ENCODE results near the gene AMN.

The AMN gene

GRCh38 chr14:102917469-102918211, 4.8 kb upstream of the AMN start:
- no peaks in the 10 kb centered on the region for H3K79me2 ChIP-seq (ENCODE audit: insufficient read depth, low read length)
- TF ChIP-seq CTCF (IDR thresholded peaks at IDR 0.05; ENCODE audit: borderline replicate concordance, extremely low read depth, low read length, poor library complexity, severe bottlenecking) (peak; percentile 85), EZH2 (IDR thresholded peaks at IDR 0.05; ENCODE audit: borderline replicate concordance, low read depth, low read length, severe bottlenecking) (no peak)
- no peak overlapping the region for H3K27ac ChIP-seq (ENCODE audit: low read length)
- no peak overlapping the region for H3K4me3 ChIP-seq (ENCODE audit: low read depth in 1 of 2, low read length in 2 of 2)
- ATAC-seq (ENCODE audit: insufficient read depth, low read depth) (peak; percentile 72), DNase-seq (peak; percentile 66)
- no peak overlapping the region for H3K4me2 ChIP-seq (ENCODE audit: insufficient read depth, low read length)
- no peaks in the 10 kb centered on the region for H3K27me3 ChIP-seq (ENCODE audit: insufficient read depth, low read length, poor library complexity)
- no peaks in the 10 kb centered on the region for H3K36me3 ChIP-seq (ENCODE audit: insufficient read depth, low read length)
- H3K4me1 ChIP-seq (ENCODE audit: insufficient read depth, low read length) = no peaks in the 10 kb centered on the region
- no peak overlapping the region for H3K9ac ChIP-seq (ENCODE audit: low read depth, low read length)
- H2AFZ ChIP-seq (ENCODE audit: low read depth, low read length) = no peak overlapping the region
- no peaks in the 10 kb centered on the region for H4K20me1 ChIP-seq (ENCODE audit: insufficient read depth, low read length)
- peaks cover 7% of the 10 kb centered on the region for H3K9me3 ChIP-seq (ENCODE audit: insufficient read depth, low read length, severe bottlenecking)

- H3K79me2 ChIP-seq (ENCODE audit: insufficient read depth, low read length) = no peaks in the 10 kb centered on the region
- H2AFZ ChIP-seq (ENCODE audit: low read depth, low read length) = no peak overlapping the region
- H3K36me3 ChIP-seq (ENCODE audit: insufficient read depth, low read length) = no peaks in the 10 kb centered on the region
- H3K27me3 ChIP-seq (ENCODE audit: insufficient read depth, low read length, poor library complexity) = no peaks in the 10 kb centered on the region
- no peaks in the 10 kb centered on the region for H3K4me1 ChIP-seq (ENCODE audit: insufficient read depth, low read length)
- no peak for DNase-seq
- TF ChIP-seq EZH2 (IDR thresholded peaks at IDR 0.05; ENCODE audit: borderline replicate concordance, low read depth, low read length, severe bottlenecking) = no peak
- TF ChIP-seq CTCF (IDR thresholded peaks at IDR 0.05; ENCODE audit: borderline replicate concordance, extremely low read depth, low read length, poor library complexity, severe bottlenecking) = no peak
- no peak for ATAC-seq (ENCODE audit: insufficient read depth, low read depth)
- peaks cover 7% of the 10 kb centered on the region for H3K9me3 ChIP-seq (ENCODE audit: insufficient read depth, low read length, severe bottlenecking)
- H3K4me2 ChIP-seq (ENCODE audit: insufficient read depth, low read length) = no peak overlapping the region
- H4K20me1 ChIP-seq (ENCODE audit: insufficient read depth, low read length) = no peaks in the 10 kb centered on the region
- H3K4me3 ChIP-seq (ENCODE audit: low read depth in 1 of 2, low read length in 2 of 2) = no peak overlapping the region
- H3K27ac ChIP-seq (ENCODE audit: low read length) = no peak overlapping the region
- no peak overlapping the region for H3K9ac ChIP-seq (ENCODE audit: low read depth, low read length)
These were observed 4.0 kb upstream of the AMN start for GRCh38 chr14:102918438-102918837.

- H3K9me3 ChIP-seq (ENCODE audit: insufficient read depth, low read length, severe bottlenecking) = peaks cover 7% of the 10 kb centered on the region
- H3K79me2 ChIP-seq (ENCODE audit: insufficient read depth, low read length) = no peaks in the 10 kb centered on the region
- no peaks in the 10 kb centered on the region for H3K4me1 ChIP-seq (ENCODE audit: insufficient read depth, low read length)
- H3K9ac ChIP-seq (ENCODE audit: low read depth, low read length) = no peak overlapping the region
- H4K20me1 ChIP-seq (ENCODE audit: insufficient read depth, low read length) = no peaks in the 10 kb centered on the region
- no peak overlapping the region for H3K4me2 ChIP-seq (ENCODE audit: insufficient read depth, low read length)
- no peak overlapping the region for H2AFZ ChIP-seq (ENCODE audit: low read depth, low read length)
- DNase-seq (no peak), ATAC-seq (ENCODE audit: insufficient read depth, low read depth) (no peak)
- no peak for TF ChIP-seq CTCF (IDR thresholded peaks at IDR 0.05; ENCODE audit: borderline replicate concordance, extremely low read depth, low read length, poor library complexity, severe bottlenecking)
- no peak for TF ChIP-seq EZH2 (IDR thresholded peaks at IDR 0.05; ENCODE audit: borderline replicate concordance, low read depth, low read length, severe bottlenecking)
- H3K27me3 ChIP-seq (ENCODE audit: insufficient read depth, low read length, poor library complexity) = no peaks in the 10 kb centered on the region
- no peak overlapping the region for H3K27ac ChIP-seq (ENCODE audit: low read length)
- no peak overlapping the region for H3K4me3 ChIP-seq (ENCODE audit: low read depth in 1 of 2, low read length in 2 of 2)
- no peaks in the 10 kb centered on the region for H3K36me3 ChIP-seq (ENCODE audit: insufficient read depth, low read length)
These were observed 2.0 kb upstream of the AMN start for GRCh38 chr14:102920273-102920997.

Measured in DND-41 (cell line).